ENCODE data around the gene LRRC28. TPM values are rescaled to one million over a fixed set of nuclear protein-coding genes. Genes with fewer than 3 reads are reported as not detected.

Gene LRRC28
- total RNA-seq, 2 experiments from 2014 or later = 12.5 to 14.4 TPM

- H3K4me3 ChIP-seq (ENCODE audit: low read length) = no peak overlapping the region
- DNase-seq (no peak), ATAC-seq (ENCODE audit: poor library complexity) (no peak)
- TF ChIP-seq CTCF (IDR thresholded peaks at IDR 0.05) = no peak
- no peaks in the 10 kb centered on the region for H3K9me3 Mint-ChIP-seq
- no peaks in the 10 kb centered on the region for H3K27me3 Mint-ChIP-seq
- H3K4me1 ChIP-seq (ENCODE audit: insufficient read depth, low read length) = no peaks in the 10 kb centered on the region
- intact Hi-C loops (cut with DNase I, micrococcal nuclease) = no loop called here
- no peak overlapping the region for H3K4me3 Mint-ChIP-seq
- H3K27ac ChIP-seq (ENCODE audit: low read depth in 1 of 2, low read length in 2 of 2) = no peak overlapping the region
- CTCF ChIA-PET = no interaction called here
- no peak overlapping the region for H3K27ac Mint-ChIP-seq
- H3K4me1 Mint-ChIP-seq (ENCODE audit: low read depth) = no peaks in the 10 kb centered on the region
- peaks cover 22% of the 10 kb centered on the region for H3K36me3 Mint-ChIP-seq (ENCODE audit: low read depth)
- POLR2A ChIA-PET = no interaction called here
- no peaks in the 10 kb centered on the region for H3K9me3 ChIP-seq (ENCODE audit: control insufficient read depth in 1 of 2, insufficient read depth in 1 of 2, low read length in 2 of 2)
- no peaks in the 10 kb centered on the region for H3K36me3 ChIP-seq (ENCODE audit: insufficient read depth, low read length)
- no peaks in the 10 kb centered on the region for H3K27me3 ChIP-seq (ENCODE audit: control insufficient read depth in 1 of 2, insufficient read depth in 2 of 2, low read length in 2 of 2)
Measured at GRCh38 chr15:99306694-99307338, 55.5 kb downstream of the LRRC28 start.

- no peak overlapping the region for H3K4me3 Mint-ChIP-seq
- H3K36me3 ChIP-seq (ENCODE audit: insufficient read depth, low read length) = no peaks in the 10 kb centered on the region
- peaks cover 31% of the 10 kb centered on the region for H3K36me3 Mint-ChIP-seq (ENCODE audit: low read depth)
- intact Hi-C loops (cut with DNase I, micrococcal nuclease) = no loop called here
- H3K27ac ChIP-seq (ENCODE audit: low read depth in 1 of 2, low read length in 2 of 2) = no peak overlapping the region
- no peak overlapping the region for H3K27ac Mint-ChIP-seq
- H3K27me3 Mint-ChIP-seq = no peaks in the 10 kb centered on the region
- H3K9me3 Mint-ChIP-seq = peaks cover 2% of the 10 kb centered on the region
- H3K4me3 ChIP-seq (ENCODE audit: low read length) = no peak overlapping the region
- DNase-seq (no peak), ATAC-seq (ENCODE audit: poor library complexity) (no peak)
- no peaks in the 10 kb centered on the region for H3K4me1 ChIP-seq (ENCODE audit: insufficient read depth, low read length)
- ChIA-PET POLR2A (no interaction called here), CTCF (no interaction called here)
- peaks cover 0 to 6% of the 10 kb centered on the region in 2 experiments for H3K9me3 ChIP-seq (ENCODE audit: control insufficient read depth in 1 of 2, insufficient read depth in 1 of 2, low read length in 2 of 2)
- no peak for TF ChIP-seq CTCF (IDR thresholded peaks at IDR 0.05)
- no peaks in the 10 kb centered on the region for H3K4me1 Mint-ChIP-seq (ENCODE audit: low read depth)
- no peaks in the 10 kb centered on the region for H3K27me3 ChIP-seq (ENCODE audit: control insufficient read depth in 1 of 2, insufficient read depth in 2 of 2, low read length in 2 of 2)
Measured at GRCh38 chr15:99307735-99308134, 56.5 kb downstream of the LRRC28 start.

- CTCF ChIA-PET = no interaction called here
- H3K4me3 ChIP-seq (ENCODE audit: low read length) = no peak overlapping the region
- DNase-seq = no peak
- H3K27ac Mint-ChIP-seq = no peak overlapping the region
- H3K36me3 ChIP-seq (ENCODE audit: insufficient read depth, low read length) = no peaks in the 10 kb centered on the region
- peaks cover 9% of the 10 kb centered on the region for H3K9me3 Mint-ChIP-seq
- H3K27me3 Mint-ChIP-seq = no peaks in the 10 kb centered on the region
- ATAC-seq (ENCODE audit: poor library complexity) = no peak
- intact Hi-C loops (cut with DNase I, micrococcal nuclease) = no loop called here
- H3K9me3 ChIP-seq (ENCODE audit: control insufficient read depth in 1 of 2, insufficient read depth in 1 of 2, low read length in 2 of 2) = peaks cover 0 to 6% of the 10 kb centered on the region in 2 experiments
- no peaks in the 10 kb centered on the region for H3K4me1 Mint-ChIP-seq (ENCODE audit: low read depth)
- no peak overlapping the region for H3K4me3 Mint-ChIP-seq
- POLR2A ChIA-PET = no interaction called here
- H3K36me3 Mint-ChIP-seq (ENCODE audit: low read depth) = peaks cover 43% of the 10 kb centered on the region
- TF ChIP-seq CTCF (IDR thresholded peaks at IDR 0.05) = no peak
- H3K27me3 ChIP-seq (ENCODE audit: control insufficient read depth in 1 of 2, insufficient read depth in 2 of 2, low read length in 2 of 2) = no peaks in the 10 kb centered on the region
- no peaks in the 10 kb centered on the region for H3K4me1 ChIP-seq (ENCODE audit: insufficient read depth, low read length)
- no peak overlapping the region for H3K27ac ChIP-seq (ENCODE audit: low read depth in 1 of 2, low read length in 2 of 2)
Measured at GRCh38 chr15:99310745-99311144, 59.5 kb downstream of the LRRC28 start.
